ENCODE results near the gene CCR8.
"Not testable (repeated sequence)": the region's sequence is repeated elsewhere in the genome, so short reads cannot be mapped to it uniquely, and the experiment has no call there.

The CCR8 gene

GRCh38 chr3:39317571-39318169, 11.8 kb upstream of the CCR8 start:
- DNase-seq: no peak

- DNase-seq: no peak
These were observed 11.2 kb upstream of the CCR8 start for GRCh38 chr3:39318301-39318700.

GRCh38 chr3:39319249-39319648, 10.3 kb upstream of the CCR8 start:
- DNase-seq: no peak

- not testable (repeated sequence) for DNase-seq
These were observed 7.9 kb upstream of the CCR8 start for GRCh38 chr3:39321574-39321983.

GRCh38 chr3:39322209-39322715, 7.2 kb upstream of the CCR8 start:
- DNase-seq: not testable (repeated sequence)

- no peak for DNase-seq
These were observed 6.6 kb upstream of the CCR8 start for GRCh38 chr3:39322936-39323335.

- DNase-seq: no peak
These were observed 6.0 kb upstream of the CCR8 start for GRCh38 chr3:39323494-39323893.

GRCh38 chr3:39325236-39325635, 4.3 kb upstream of the CCR8 start:
- no peak for DNase-seq

GRCh38 chr3:39327053-39327745, 2.3 kb upstream of the CCR8 start:
- no peak for DNase-seq

- peak in 1 of 2 donors; percentile 58 for DNase-seq
These were observed 1.7 kb upstream of the CCR8 start for GRCh38 chr3:39327746-39328349.

GRCh38 chr3:39330824-39331223, 1.3 kb downstream of the CCR8 start:
- DNase-seq: no peak

GRCh38 chr3:39332525-39332924, 3.0 kb downstream of the CCR8 start:
- DNase-seq: no peak

- DNase-seq: no peak
These were observed 4.1 kb downstream of the CCR8 start for GRCh38 chr3:39333607-39334006.

GRCh38 chr3:39334205-39334604, 4.7 kb downstream of the CCR8 start:
- no peak for DNase-seq

- DNase-seq: no peak
These were observed 8.7 kb downstream of the CCR8 start for GRCh38 chr3:39338201-39338600.

GRCh38 chr3:39339086-39339485, 9.6 kb downstream of the CCR8 start:
- no peak for DNase-seq

- DNase-seq: no peak
These were observed 13.7 kb downstream of the CCR8 start for GRCh38 chr3:39343076-39343717.

GRCh38 chr3:39343760-39344159, 14.3 kb downstream of the CCR8 start:
- DNase-seq: no peak

- no peak for DNase-seq
These were observed 15.3 kb downstream of the CCR8 start for GRCh38 chr3:39344746-39345344.

- DNase-seq: no peak
These were observed 17.5 kb downstream of the CCR8 start for GRCh38 chr3:39346785-39347585.

- no peak for DNase-seq
These were observed 18.0 kb downstream of the CCR8 start for GRCh38 chr3:39347586-39347876.

- DNase-seq: no peak
These were observed 19.6 kb downstream of the CCR8 start for GRCh38 chr3:39349080-39349479.

GRCh38 chr3:39350714-39351113, 21.2 kb downstream of the CCR8 start:
- DNase-seq: no peak
